GM20000 (cell line): Measurements from ENCODE around the gene PXMP4.

Experiments used
- DNase-seq: peaks from one replicate; pipeline ENCODE4 v3.0.0; 2012; ENCODE audit warnings: low spot score
- CTCF ChIP-seq: IDR thresholded peaks from 2 replicates; pipeline ENCODE4 v1.5.1; 2012; ENCODE audit warnings: mild to moderate bottlenecking, control low read depth; ENCODE audit errors: extremely low read depth, missing control alignments

The PXMP4 gene

GRCh38 chr20:33693289-33693688, 26.8 kb downstream of the PXMP4 start:
- no peak for TF ChIP-seq CTCF
- DNase-seq: no peak

- TF ChIP-seq CTCF: no peak
- no peak for DNase-seq
Observed at GRCh38 chr20:33689973-33690372, 30.1 kb downstream of the PXMP4 start.

GRCh38 chr20:33689493-33689892, 30.6 kb downstream of the PXMP4 start:
- no peak for DNase-seq
- TF ChIP-seq CTCF: no peak

GRCh38 chr20:33688938-33689424, 31.1 kb downstream of the PXMP4 start:
- no peak for DNase-seq
- TF ChIP-seq CTCF: no peak

GRCh38 chr20:33687993-33688937, 31.8 kb downstream of the PXMP4 start:
- TF ChIP-seq CTCF: no peak
- no peak for DNase-seq

- no peak for DNase-seq
- no peak for TF ChIP-seq CTCF
Observed at GRCh38 chr20:33687370-33687915, 32.7 kb downstream of the PXMP4 start.

- DNase-seq: no peak
- no peak for TF ChIP-seq CTCF
Observed at GRCh38 chr20:33686984-33687366, 33.1 kb downstream of the PXMP4 start.
